Endometrium (tissue), 2 donors: ENCODE results near the gene SRPRB.
"Not testable (repeated sequence)": the region's sequence is repeated elsewhere in the genome, so short reads cannot be mapped to it uniquely, and the experiment has no call there.

ENCODE experiments used
- FAIRE-seq: peaks from 2 replicates; lab custom pipeline; 2012; peaks lifted over from hg19 to GRCh38; lab: Jason Lieb, UNC
- donor health status: control.
- donor health status: control.

The SRPRB gene

DNA sequence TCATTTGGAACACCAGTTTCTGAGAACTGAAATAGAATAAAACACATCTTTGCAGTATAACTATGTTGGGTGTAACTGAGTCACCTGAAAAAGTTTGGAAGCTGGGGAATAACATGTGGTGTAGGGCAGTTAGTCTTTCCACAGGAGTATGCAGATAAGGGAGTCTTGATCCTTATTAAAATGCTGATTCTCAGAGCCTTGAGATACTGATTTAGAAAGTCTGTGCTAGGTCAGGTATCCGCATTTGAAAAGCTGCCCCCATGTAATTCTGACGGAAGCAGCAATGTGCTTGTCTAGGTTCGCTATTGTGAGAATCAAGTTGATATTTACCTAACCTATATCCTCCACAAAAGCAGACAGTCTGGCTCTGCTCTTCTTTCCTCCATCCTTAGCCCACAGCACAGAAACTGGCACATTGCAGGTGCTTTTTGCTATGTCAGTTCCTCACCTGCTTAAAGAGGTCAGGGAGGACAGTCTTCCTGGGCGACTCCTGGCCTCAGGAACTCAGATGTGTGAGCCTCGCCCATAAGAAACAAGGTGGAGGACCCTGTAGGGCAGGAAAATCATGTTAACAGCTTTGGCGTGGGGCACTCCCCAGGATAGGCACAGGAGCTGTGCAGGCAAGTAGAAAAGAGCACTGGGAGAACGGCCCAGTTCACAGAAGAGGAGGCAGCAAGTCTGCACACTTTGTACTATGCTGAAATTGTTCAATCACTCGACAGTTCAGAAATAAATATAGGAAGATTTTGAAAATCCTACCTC lies 27.6 kb upstream of the SRPRB start:
- FAIRE-seq: no peak

DNA sequence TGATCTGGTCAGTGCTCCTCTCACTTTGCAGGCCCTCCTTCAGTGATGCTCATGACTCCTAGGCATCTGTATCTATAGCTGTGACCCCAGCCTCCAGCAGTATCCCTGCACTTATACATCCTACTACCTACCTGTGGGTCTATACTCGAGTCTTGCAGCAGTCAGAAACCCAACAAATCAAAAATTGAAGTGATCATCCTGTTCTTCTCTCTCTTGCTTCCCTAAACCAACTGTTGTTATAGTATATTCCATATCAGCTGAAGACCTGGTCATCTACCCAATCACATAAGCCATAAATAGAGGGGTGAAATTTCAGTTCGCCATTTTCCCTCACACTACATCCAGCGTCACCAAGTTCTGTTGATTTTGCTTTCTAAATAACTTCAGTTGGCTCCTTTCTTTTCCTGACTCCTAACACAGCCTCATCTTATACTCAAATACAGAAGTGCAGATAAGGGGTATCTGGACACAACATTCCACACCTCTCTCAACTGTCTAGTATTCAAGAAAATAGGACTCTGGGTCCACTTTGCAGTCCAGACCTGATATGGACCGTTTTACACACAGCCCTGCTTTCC lies 25.9 kb upstream of the SRPRB start:
- no peak for FAIRE-seq

DNA sequence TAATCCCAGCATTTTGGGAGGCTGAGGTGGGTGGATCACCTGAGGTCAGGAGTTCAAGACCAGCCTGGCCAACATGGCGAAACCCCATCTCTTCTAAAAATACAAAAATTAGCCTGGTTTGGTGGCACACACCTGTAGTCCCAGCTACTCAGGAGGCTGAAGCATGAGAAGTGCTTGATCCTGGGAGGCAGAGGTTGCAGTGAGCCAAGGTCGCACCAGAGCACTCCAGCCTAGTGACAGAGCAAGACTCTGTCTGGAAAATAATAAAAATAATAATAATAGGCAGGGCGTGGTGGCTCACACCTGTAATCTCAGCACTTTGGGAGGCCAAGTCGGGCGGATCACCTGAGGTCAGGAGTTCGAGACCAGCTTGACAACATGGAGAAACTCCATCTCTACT lies 24.9 kb upstream of the SRPRB start:
- FAIRE-seq: not testable (repeated sequence)

DNA sequence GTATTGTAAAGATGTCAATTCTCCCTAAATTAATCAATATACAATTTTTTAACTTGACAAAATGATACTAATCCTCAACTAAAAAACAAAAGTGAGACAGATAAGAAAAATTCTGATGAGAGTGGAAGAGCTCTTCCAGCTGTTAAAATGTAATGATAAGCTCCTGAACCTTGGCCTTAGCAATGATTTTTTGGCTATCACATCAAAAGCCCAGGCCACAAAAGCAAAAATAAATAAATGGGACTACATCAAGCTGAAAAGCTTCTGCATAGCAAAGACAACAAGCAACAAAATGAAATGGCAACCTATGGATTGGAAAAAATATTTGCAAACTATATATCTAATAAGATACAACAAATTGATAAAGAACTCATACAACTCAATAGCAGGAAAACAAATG lies 24.0 kb upstream of the SRPRB start:
- no peak for FAIRE-seq

DNA sequence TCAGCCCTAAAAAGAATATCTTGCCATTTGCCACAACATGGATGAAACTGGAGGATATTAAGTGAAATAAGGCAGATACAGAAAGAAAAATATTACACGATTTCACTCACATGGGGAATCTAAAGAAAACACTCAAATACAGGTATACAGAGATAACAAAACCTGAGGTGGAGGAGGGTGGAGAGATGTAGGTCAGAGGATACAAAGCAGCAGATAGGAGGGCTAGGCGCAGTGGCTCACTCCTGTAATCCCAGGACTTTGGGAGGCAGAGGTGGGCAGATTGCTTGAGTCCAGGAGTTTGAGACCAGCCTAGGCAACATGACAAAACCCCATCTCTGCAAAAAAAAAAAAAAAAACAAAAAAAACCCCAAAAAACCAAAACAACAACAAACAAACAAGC lies 23.2 kb upstream of the SRPRB start:
- FAIRE-seq: no peak

DNA sequence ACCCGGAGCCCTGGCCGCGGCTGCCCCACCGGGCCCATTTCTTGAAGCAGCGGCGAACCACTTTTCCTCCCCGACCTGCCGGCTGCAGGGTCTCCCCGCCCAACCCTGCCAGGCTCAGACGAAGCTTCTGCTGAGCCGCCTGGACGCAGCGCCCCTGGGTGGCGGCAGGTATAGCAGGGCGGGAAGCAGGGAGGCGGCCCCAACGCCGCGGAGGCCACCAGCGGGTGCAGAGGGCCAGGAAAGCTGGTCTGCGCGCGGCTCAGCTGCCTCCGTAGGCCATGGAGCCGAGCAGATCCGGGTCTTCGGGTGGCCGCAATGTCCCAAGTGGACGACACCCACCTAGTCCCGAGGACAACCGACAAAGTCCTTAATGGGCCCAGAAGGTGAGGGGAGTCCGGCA lies 21.9 kb upstream of the SRPRB start:
- FAIRE-seq: no peak

DNA sequence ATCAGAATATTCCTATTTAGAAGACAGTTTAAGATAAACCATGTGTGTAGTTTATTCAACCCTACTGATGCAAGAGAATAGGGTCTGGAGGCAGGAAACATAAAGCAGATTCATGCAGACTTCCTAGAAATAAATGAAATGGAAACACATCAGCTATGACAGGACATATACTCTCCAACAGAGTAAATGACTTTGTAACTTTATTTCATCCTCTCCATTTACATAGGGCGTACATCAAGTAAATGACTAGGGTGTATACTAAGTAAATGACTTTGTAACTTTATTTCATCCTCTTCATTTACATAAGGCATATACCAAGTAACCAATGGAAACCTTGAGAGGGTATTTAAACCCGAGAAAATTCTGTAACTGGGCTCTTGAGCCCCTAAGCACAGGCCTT lies 17.6 kb upstream of the SRPRB start:
- no peak for FAIRE-seq

DNA sequence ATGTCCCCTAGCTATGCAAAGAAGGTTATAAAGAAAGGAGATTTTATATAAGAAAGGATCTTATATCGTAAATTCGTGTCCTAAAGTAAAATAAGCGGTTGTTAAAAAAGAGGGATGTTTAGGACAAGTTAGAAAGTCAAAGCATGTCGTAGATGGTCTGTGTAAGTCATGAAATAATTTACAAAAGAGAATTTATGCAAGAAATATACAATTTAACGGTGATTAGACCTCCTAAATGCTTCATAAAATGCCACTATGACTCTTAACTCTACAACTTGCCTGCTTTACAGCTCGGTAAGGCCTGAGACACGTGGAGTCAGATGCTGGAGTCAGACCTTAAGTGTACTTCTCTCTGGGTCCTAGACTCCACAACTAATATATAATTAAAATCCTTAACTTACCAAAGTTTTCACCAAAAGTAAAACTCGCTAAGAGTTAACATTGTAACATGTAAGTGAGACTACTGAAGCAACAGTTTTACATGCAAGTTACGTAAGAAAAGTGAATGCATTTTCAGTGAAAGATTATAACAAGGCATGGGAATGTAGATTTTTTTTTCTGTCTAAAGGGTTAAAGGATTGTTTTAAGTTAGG lies 13.3 kb upstream of the SRPRB start:
- no peak for FAIRE-seq

DNA sequence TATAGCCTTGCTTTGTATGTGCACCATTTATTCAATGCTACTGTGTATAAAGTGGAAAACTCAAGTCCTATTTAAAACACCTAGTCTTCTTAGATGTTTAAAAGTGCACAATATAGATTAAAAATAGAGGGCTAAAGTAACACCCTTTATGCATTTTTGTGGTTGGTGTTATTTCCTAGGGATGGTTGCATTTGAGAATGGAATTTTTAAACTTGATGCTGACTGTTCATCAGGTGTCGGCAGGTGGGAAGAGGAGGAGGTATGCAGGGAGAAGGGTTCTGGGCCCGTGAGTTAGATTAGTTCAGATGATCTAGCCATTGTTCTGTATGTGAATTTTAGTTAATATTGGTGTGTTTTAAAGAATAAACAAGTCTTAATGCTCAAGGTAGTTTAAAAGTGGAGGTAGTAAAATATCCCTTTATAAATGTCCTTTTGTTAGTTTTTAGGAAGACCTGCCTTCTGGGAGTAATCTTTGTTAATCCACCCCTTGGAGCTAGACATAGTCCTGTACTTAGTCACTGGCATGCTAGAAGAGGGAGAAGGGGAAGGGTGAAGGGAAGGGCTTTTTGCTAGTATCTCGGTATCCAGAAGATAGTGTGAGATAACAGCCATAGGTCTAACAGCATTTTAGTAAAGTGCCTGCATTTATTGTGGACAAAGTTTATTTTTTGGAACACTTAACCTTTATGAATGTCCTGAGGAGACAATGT lies 8.1 kb upstream of the SRPRB start:
- FAIRE-seq: no peak

DNA sequence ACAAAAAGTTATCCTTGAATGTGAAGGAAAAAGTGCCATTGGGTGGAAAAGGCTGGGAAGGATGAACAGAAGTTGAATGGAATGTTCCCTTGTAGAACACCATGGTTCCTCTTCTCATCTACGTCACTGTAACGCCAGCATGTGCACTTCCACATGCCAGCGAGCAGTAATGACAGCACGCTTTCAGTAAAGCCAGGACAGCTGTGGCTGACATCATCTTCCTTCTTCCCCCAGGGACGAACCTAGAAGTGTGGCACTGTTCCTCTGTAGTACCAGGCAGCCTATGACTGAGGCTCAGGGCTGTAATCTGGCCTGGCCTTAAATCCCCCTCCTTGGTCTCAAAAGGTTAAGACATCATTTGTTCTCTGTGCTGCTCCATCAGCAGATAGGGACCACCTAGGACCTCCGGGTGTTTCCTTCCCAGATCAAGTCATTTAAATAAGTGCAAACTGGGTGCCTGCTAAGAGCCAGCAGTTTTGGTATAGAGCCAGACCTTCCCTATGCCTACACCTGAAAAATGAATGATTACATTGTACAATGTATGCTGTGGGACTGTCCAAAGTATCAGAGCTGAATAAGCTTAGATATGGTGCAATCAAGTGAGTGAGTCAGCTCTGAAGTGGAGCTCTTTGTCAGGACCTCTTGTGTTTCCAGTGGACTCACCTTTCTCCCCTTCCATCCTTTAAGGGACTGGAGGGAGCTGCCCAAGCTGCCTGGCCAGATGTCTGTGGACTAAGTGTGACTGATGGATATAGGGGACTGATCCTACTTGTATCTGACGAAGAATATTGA lies 5.6 kb upstream of the SRPRB start:
- FAIRE-seq: no peak

DNA sequence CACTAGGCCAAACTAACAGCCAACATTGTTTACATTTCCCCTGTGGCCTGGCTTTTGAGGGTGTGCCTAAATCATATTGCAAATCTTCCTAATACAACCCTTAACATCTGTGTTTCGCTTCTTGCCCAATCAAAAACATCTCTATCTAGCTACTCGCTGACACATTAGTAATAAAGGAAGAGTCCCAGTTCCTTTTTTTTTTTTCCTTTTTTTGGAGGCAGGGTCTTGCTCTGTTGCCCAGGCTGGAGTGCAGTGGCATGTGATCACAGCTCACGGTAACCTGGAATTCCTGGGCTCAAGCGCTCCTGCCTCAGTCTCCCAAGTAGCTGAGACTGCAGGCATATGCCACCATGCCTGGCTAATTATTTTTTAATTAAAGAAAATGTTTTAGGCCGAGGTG lies 2.1 kb upstream of the SRPRB start:
- FAIRE-seq: no peak

DNA sequence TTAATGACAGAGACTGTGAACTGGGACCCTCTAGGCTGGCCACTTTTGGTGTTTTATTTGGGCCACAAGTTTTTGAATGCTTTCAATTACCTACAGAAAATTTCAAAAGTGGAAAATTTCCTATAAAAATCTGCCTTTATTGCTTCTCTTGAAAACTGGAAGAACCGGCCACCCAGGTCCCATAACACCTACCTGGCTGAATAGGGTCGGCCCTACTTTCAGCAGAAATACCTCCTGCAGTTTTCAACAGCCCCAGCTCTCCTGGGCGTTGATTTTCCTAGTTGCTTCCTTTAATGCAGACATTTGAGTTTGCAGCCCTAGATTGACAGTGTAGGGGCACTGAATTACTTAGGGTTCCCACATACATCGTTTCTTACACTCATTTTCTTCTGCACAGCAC lies 719 bp upstream of the SRPRB start:
- FAIRE-seq: no peak

DNA sequence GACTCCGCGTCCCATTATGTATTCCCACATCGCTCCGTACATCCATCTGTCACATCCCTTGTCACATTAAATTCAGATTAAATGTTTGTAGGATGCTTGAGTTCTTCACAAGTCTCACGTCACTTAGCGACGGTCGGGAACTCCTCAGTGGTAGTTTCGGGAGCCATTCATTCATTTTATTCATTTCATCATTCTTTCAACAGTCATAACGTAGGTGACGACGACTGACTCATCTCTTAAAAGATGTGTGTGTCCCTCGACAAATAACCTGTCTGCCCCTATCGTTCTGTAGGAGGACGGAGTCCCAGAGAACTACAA lies 272 bp upstream of the SRPRB start:
- no peak for FAIRE-seq

DNA sequence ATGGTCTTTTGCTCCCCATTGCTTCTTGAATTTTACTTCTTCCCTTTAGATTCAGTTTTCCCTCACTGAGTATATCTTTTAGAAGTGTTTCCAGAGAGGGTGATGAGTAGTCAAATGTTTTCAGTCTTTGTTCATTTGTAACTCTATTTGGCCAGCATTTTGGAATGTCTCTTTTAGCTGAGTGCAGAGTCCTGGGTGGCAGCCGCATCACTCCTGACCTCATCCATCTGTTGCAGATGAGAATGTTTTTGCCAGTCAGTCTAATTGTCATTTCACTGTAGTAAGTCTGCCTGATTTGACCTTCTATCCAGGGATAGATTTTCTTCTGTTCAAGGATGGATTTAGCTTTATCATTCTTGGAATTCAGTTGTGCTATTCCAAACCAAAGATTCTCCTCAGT lies 7.3 kb downstream of the SRPRB start:
- no peak for FAIRE-seq

DNA sequence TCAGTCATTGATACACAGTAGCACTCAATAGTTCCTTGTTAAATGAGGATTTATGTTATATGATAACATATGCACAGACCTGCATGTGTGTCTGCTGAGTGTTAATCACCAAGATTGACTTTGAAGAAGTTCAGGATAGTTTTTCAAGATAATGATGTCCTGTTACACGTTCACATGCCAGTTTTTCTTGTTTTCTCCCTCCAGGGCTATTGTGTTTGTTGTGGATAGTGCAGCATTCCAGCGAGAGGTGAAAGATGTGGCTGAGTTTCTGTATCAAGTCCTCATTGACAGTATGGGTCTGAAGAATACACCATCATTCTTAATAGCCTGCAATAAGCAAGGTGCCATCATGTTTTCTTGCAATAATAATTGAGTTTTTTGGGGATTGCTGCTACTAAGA lies 9.8 kb downstream of the SRPRB start:
- no peak for FAIRE-seq

DNA sequence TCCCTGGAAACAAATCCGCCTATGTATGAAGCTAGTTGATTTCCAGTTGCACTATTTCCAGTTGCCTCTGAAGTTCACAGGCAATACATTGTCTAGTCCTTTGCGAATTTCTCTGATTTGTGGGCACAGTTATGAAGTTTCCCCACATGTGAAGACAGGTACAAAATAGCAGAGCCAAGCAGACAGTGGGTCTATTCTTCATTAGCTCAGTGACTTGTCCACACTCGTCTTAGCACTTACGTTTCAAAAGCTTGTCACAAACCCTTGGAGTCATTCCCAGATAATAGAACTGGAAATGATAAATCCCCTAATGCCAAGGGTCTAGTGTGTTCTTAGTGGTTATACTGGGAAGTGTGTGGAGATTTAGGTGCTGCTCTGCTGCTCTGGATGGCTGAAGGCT lies 14.5 kb downstream of the SRPRB start:
- FAIRE-seq: no peak

DNA sequence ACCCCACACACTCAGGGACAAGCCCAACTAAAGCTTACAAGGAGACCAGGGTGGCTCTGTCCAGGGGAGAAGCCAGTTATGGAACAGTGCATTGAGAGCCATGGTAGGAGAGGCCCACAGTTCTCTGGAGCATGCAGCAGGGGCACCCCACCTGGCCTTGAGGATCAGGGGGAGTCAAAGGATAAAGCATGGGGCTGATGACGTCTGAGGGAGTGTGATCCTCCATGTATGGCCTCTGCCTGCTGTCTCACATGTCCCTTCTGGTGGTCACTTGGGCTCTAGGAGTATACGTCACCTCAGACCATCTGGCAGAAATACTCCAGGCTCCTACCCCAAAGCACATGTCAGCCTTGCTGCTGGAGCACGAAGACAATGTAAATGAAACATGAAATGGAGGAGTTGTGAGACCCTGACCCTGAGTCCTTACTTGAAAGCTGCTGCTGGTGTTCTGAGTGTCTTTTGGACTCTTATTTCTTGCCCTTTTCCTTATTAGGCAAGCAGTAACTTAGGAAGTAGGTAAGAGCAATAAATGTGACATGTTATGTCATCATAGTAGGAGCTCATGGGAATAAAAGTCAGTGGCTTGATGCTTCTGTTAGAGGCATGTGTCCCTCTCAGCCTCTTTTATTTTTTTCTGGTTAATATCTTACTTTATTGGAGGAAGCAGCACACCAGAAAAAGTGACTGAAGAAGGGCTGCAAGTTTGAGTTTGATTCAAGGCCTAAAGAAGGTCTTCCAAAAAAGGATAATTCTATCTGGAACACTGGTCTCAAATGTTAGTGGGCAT lies 15.5 kb downstream of the SRPRB start:
- no peak for FAIRE-seq

DNA sequence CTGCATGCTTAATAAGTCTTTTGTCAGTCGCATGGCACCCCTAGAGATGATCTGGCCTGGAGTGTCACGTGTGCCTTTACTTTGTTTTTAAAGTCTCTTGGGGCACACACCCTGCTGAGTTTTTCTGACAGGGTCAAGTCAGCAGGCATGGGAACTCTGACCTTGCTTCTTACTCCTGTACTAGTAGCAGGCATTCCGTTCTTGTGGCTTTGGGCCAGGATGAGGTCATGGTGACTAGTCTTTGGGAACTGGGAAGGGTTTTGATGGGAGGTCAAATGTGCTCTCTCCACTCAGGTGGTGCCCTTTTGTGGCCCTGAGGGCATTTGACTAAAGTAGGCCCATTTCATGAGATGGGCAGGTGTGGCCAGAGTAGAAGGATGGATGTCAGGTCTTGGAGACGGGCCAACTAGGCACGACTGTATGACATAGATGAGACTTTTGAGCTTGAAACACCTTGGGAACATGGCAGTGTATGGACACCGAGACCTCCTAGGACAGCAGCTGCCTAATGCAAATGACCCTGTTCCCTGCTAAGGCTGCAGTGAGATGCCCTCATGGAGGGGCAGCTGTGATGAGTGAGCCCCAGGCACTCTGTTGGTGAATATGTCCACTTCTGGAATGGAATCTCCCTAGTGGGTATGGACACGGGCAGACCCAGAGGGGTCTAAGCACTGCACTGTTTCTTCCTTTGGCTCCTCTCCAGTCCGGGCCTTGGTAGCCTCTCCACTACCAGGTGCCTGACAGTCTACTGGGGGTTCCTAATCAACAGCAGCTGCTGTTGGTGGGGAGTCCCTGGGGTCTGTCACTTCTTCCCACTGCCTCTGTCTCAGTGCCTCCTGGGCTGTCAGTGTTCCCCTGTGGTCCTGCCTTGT lies 16.4 kb downstream of the SRPRB start:
- FAIRE-seq: no peak

DNA sequence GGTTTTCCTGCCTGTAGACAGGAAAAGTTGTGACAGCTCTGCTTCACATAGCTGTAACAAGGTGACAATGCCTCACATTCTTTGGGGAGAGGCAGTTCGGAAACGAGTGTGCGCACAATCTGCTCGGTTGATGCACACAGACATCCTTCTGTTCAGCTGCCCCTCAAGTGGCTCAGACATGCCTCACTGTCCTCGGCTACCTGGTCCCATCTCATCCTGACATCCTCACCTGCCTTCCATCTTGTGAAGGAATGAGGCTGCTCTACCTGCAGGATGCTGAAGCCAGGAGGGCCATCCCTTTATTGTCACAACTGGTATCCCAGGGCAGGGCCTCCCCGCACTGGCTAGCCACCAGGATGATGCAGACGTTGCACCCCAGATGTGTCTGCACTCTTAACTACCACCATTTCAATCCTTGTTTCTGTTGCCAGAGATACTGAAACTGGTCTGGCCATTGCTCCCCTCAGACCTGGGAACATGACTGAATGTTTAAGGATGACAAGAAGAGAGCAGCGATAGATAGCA lies 19.4 kb downstream of the SRPRB start:
- FAIRE-seq: no peak

DNA sequence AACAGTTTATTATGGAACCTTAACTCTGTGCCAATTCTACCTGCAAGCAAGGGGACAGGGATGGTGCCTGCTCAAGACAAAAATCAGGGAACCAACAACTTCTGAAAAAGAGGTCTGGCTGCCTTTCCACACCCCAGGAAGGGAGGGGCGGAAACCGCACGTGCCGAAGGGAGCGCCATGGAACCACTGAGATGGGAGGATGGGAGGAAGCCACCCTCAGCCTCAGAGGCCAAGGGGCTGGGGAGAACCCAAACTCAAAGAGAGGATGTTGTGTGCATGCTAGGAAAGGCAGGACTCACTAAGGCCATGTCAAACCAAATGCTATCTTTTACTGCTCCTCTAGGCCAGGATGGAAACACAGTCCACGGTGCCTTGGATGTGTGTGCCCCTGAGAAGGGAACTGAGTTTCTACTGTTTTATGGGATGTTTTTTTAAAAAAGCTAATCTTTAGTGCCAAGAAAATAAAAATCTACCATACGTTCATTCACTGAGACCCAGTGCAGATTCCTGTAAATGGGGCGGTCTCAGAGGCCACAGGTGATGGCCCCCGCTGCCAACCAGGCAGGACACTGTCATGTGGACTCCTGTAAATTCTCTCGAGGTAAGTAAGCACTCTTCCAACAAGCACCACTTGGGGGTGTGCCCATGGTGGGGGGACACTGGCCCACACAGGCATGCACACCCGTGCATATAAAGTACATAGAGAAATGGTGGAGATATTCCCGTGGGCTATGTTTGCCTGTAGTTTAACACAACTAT lies 20.5 kb downstream of the SRPRB start:
- FAIRE-seq: no peak
